Measurements from ENCODE around the gene ZNF611.
"Not testable (repeated sequence)": the region's sequence is repeated elsewhere in the genome, so short reads cannot be mapped to it uniquely, and the experiment has no call there.

Gene ZNF611

GRCh38 chr19:52699555-52699954, 35.3 kb downstream of the ZNF611 start:
- not testable (repeated sequence) for H3F3A ChIP-seq (ENCODE audit: control insufficient read depth, insufficient read depth); H3K4me3 ChIP-seq (ENCODE audit: low read length); H3K27ac ChIP-seq (ENCODE audit: low read depth, low read length); H3K4me2 ChIP-seq (ENCODE audit: low read length); H3K27me3 ChIP-seq (ENCODE audit: control insufficient read depth, low read length); H3K36me3 ChIP-seq (ENCODE audit: control insufficient read depth, low read length); H4K20me1 ChIP-seq (ENCODE audit: control insufficient read depth, insufficient read depth, low read depth, low read length); H3K9me2 ChIP-seq (replicated peaks; ENCODE audit: control insufficient read depth, low read length); H3K9me3 ChIP-seq (ENCODE audit: control insufficient read depth, insufficient read depth, low read length); H3K79me2 ChIP-seq (ENCODE audit: control insufficient read depth, low read length); H3K4me1 ChIP-seq (ENCODE audit: control insufficient read depth, low read length)
- peak; percentile 18 for TF ChIP-seq CTCF (IDR thresholded peaks at IDR 0.05; ENCODE audit: low read depth, low read length, poor library complexity, severe bottlenecking)

- H3K27me3 ChIP-seq (ENCODE audit: control insufficient read depth, low read length) = no peaks in the 10 kb centered on the region
- H4K20me1 ChIP-seq (ENCODE audit: control insufficient read depth, insufficient read depth, low read depth, low read length) = no peaks in the 10 kb centered on the region
- peaks cover 8% of the 10 kb centered on the region for H3K4me1 ChIP-seq (ENCODE audit: control insufficient read depth, low read length)
- H3K4me2 ChIP-seq (ENCODE audit: low read length) = no peak overlapping the region
- no peaks in the 10 kb centered on the region for H3K36me3 ChIP-seq (ENCODE audit: control insufficient read depth, low read length)
- H3F3A ChIP-seq (ENCODE audit: control insufficient read depth, insufficient read depth) = peaks cover 3% of the 10 kb centered on the region; the same call in 1 of the 2 replicates
- no peak overlapping the region for H3K27ac ChIP-seq (ENCODE audit: low read depth, low read length)
- H3K9me2 ChIP-seq (replicated peaks; ENCODE audit: control insufficient read depth, low read length) = no peaks in the 10 kb centered on the region
- H3K9me3 ChIP-seq (ENCODE audit: control insufficient read depth, insufficient read depth, low read length) = no peaks in the 10 kb centered on the region
- no peaks in the 10 kb centered on the region for H3K79me2 ChIP-seq (ENCODE audit: control insufficient read depth, low read length)
- TF ChIP-seq EZH2phosphoT487 (IDR thresholded peaks at IDR 0.05; ENCODE audit: borderline replicate concordance, low read length) (no peak), CTCF (IDR thresholded peaks at IDR 0.05; ENCODE audit: low read depth, low read length, poor library complexity, severe bottlenecking) (no peak)
- no peak overlapping the region for H3K4me3 ChIP-seq (ENCODE audit: low read length)
These were observed 38.8 kb downstream of the ZNF611 start for GRCh38 chr19:52695996-52696395.

GRCh38 chr19:52694921-52695320, 39.9 kb downstream of the ZNF611 start:
- no peak overlapping the region for H3K27ac ChIP-seq (ENCODE audit: low read depth, low read length)
- H3K4me2 ChIP-seq (ENCODE audit: low read length) = no peak overlapping the region
- H3K36me3 ChIP-seq (ENCODE audit: control insufficient read depth, low read length) = peaks cover 4% of the 10 kb centered on the region; the same call in 1 of the 2 replicates
- H4K20me1 ChIP-seq (ENCODE audit: control insufficient read depth, insufficient read depth, low read depth, low read length) = no peaks in the 10 kb centered on the region
- no peaks in the 10 kb centered on the region for H3K9me2 ChIP-seq (replicated peaks; ENCODE audit: control insufficient read depth, low read length)
- no peak overlapping the region for H3K4me3 ChIP-seq (ENCODE audit: low read length)
- peaks cover 4% of the 10 kb centered on the region for H3K79me2 ChIP-seq (ENCODE audit: control insufficient read depth, low read length)
- no peaks in the 10 kb centered on the region for H3K9me3 ChIP-seq (ENCODE audit: control insufficient read depth, insufficient read depth, low read length)
- TF ChIP-seq CTCF (IDR thresholded peaks at IDR 0.05; ENCODE audit: low read depth, low read length, poor library complexity, severe bottlenecking) (no peak), EZH2phosphoT487 (IDR thresholded peaks at IDR 0.05; ENCODE audit: borderline replicate concordance, low read length) (no peak)
- H3K4me1 ChIP-seq (ENCODE audit: control insufficient read depth, low read length) = peaks cover 13% of the 10 kb centered on the region
- peaks cover 3% of the 10 kb centered on the region; the same call in 1 of the 2 replicates for H3F3A ChIP-seq (ENCODE audit: control insufficient read depth, insufficient read depth)
- no peaks in the 10 kb centered on the region for H3K27me3 ChIP-seq (ENCODE audit: control insufficient read depth, low read length)

- Histone ChIP-seq H3K79me2 (ENCODE audit: control insufficient read depth, low read length) (peaks cover 10% of the 10 kb centered on the region), H3K4me1 (ENCODE audit: control insufficient read depth, low read length) (peaks cover 13% of the 10 kb centered on the region)
- not testable (repeated sequence) for H3F3A ChIP-seq (ENCODE audit: control insufficient read depth, insufficient read depth); H4K20me1 ChIP-seq (ENCODE audit: control insufficient read depth, insufficient read depth, low read depth, low read length); H3K4me2 ChIP-seq (ENCODE audit: low read length); H3K4me3 ChIP-seq (ENCODE audit: low read length); H3K9me2 ChIP-seq (replicated peaks; ENCODE audit: control insufficient read depth, low read length); H3K27ac ChIP-seq (ENCODE audit: low read depth, low read length); H3K27me3 ChIP-seq (ENCODE audit: control insufficient read depth, low read length); H3K9me3 ChIP-seq (ENCODE audit: control insufficient read depth, insufficient read depth, low read length); H3K36me3 ChIP-seq (ENCODE audit: control insufficient read depth, low read length)
These were observed 40.6 kb downstream of the ZNF611 start for GRCh38 chr19:52694281-52694680.

Data from DOHH2 (cell line).